Cardiac fibroblast (primary cell): ENCODE measurements around the gene ZCCHC24.

Experiments
- DNase-seq, 2 donors: peaks; one replicate each; pipeline versions ENCODE4 v3.0.0 to v3.0.0-alpha.2; 2010; ENCODE audit warnings: low read depth in 2 of 2
- H3K4me3 ChIP-seq, 2 donors: replicated peaks in 1 of 2; 1 replicate in 1 of 2; 2 replicates in 1 of 2; pipeline ENCODE4 v1.5.1; 2011; ENCODE audit warnings: low read depth in 2 of 2, low read length in 2 of 2, mild to moderate bottlenecking in 2 of 2, moderate library complexity in 1 of 2
- TF ChIP-seq, protein P1 (sequence below): IDR thresholded peaks from one replicate; pipeline ENCODE4 v1.5.1; 2011; ENCODE audit warnings: low read depth, mild to moderate bottlenecking, low read length, inconsistent platforms

Gene ZCCHC24

GRCh38 chr10:79457256-79457785 lies 11.9 kb upstream of the ZCCHC24 start:
- no peak overlapping the region for H3K4me3 ChIP-seq
- TF ChIP-seq, protein P1, sequence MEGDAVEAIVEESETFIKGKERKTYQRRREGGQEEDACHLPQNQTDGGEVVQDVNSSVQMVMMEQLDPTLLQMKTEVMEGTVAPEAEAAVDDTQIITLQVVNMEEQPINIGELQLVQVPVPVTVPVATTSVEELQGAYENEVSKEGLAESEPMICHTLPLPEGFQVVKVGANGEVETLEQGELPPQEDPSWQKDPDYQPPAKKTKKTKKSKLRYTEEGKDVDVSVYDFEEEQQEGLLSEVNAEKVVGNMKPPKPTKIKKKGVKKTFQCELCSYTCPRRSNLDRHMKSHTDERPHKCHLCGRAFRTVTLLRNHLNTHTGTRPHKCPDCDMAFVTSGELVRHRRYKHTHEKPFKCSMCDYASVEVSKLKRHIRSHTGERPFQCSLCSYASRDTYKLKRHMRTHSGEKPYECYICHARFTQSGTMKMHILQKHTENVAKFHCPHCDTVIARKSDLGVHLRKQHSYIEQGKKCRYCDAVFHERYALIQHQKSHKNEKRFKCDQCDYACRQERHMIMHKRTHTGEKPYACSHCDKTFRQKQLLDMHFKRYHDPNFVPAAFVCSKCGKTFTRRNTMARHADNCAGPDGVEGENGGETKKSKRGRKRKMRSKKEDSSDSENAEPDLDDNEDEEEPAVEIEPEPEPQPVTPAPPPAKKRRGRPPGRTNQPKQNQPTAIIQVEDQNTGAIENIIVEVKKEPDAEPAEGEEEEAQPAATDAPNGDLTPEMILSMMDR = no peak
- no peak for DNase-seq

- TF ChIP-seq, protein P1 = no peak
- peak; percentile 91 to 95 for DNase-seq
- H3K4me3 ChIP-seq = no peak overlapping the region
These were observed 8.8 kb upstream of the ZCCHC24 start for GRCh38 chr10:79454259-79454658.

- no peak overlapping the region for H3K4me3 ChIP-seq
- DNase-seq = no peak
- TF ChIP-seq, protein P1 = no peak
These were observed 8.0 kb upstream of the ZCCHC24 start for GRCh38 chr10:79453392-79453791.

- TF ChIP-seq, protein P1 = no peak
- peak in 1 of 2 donors; percentile 42 for DNase-seq
- H3K4me3 ChIP-seq = no peak overlapping the region
These were observed 6.8 kb upstream of the ZCCHC24 start for GRCh38 chr10:79452174-79452611.

GRCh38 chr10:79451046-79451699 lies 5.7 kb upstream of the ZCCHC24 start:
- TF ChIP-seq, protein P1 = no peak
- DNase-seq = no peak
- H3K4me3 ChIP-seq = no peak overlapping the region

GRCh38 chr10:79449181-79450146 lies 4.0 kb upstream of the ZCCHC24 start:
- no peak for DNase-seq
- TF ChIP-seq, protein P1 = no peak
- H3K4me3 ChIP-seq = no peak overlapping the region
